ENCODE data around the gene SLC26A11. TPM values are rescaled to one million over a fixed set of nuclear protein-coding genes. Genes with fewer than 3 reads are reported as not detected.
"Not testable (repeated sequence)": the region's sequence is repeated elsewhere in the genome, so short reads cannot be mapped to it uniquely, and the experiment has no call there.

Gene SLC26A11
- total RNA-seq, 4 donors from 2014 or later = 11.3 to 13.8 (median 12.7) TPM

GRCh38 chr17:80274871-80275449 lies 54.7 kb downstream of the SLC26A11 start:
- H3K9me3 ChIP-seq = no peaks in the 10 kb centered on the region
- peaks cover 0 to 54% (median 33%) of the 10 kb centered on the region in 4 donors for H3K36me3 ChIP-seq
- H3K4me3 ChIP-seq = no peak overlapping the region
- peaks cover 23 to 46% (median 33%) of the 10 kb centered on the region in 4 donors for H3K4me1 ChIP-seq
- H3K27ac ChIP-seq (replicated peaks in 1 of 4) = no peak overlapping the region
- intact Hi-C loops (cut with DNase I) = no loop called here
- DNase-seq (ENCODE audit: extremely low spot score) = no peak
- 81% methylated on average over 4 of the region's 4 CpGs for WGBS
- H3K27me3 ChIP-seq = no peaks in the 10 kb centered on the region
- TF ChIP-seq POLR2AphosphoS5 (IDR thresholded peaks at IDR 0.05) (no peak), EP300 (IDR thresholded peaks at IDR 0.05) (no peak), POLR2A (IDR thresholded peaks at IDR 0.05; ENCODE audit: low read depth) (no peak), CTCF (IDR thresholded peaks at IDR 0.05) (no peak)

GRCh38 chr17:80275857-80276256 lies 55.6 kb downstream of the SLC26A11 start:
- intact Hi-C loops (cut with DNase I); H3K27me3 ChIP-seq; H3K4me3 ChIP-seq; H3K9me3 ChIP-seq; DNase-seq (ENCODE audit: extremely low spot score); H3K27ac ChIP-seq (replicated peaks in 1 of 4): not testable (repeated sequence)
- Histone ChIP-seq H3K4me1 (peaks cover 26 to 45% (median 38%) of the 10 kb centered on the region in 4 donors), H3K36me3 (peaks cover 4 to 53% (median 30%) of the 10 kb centered on the region in 4 donors)
- WGBS = 96% methylated on average over 8 of the region's 8 CpGs

GRCh38 chr17:80277751-80278671 lies 57.8 kb downstream of the SLC26A11 start:
- H3K9me3 ChIP-seq = no peaks in the 10 kb centered on the region
- peak overlapping the region in 1 of 4 donors; percentile 3 for H3K4me3 ChIP-seq
- intact Hi-C loops (cut with DNase I) = no loop called here
- peaks cover 26 to 41% (median 37%) of the 10 kb centered on the region in 4 donors for H3K4me1 ChIP-seq
- H3K27ac ChIP-seq (replicated peaks in 1 of 4) = peak overlapping the region in 2 of 4 donors; percentile 48 to 58
- TF ChIP-seq CTCF (IDR thresholded peaks at IDR 0.05) = no peak
- no peak for TF ChIP-seq POLR2AphosphoS5 (IDR thresholded peaks at IDR 0.05)
- TF ChIP-seq POLR2A (IDR thresholded peaks at IDR 0.05; ENCODE audit: low read depth) = no peak
- no peak for TF ChIP-seq EP300 (IDR thresholded peaks at IDR 0.05)
- 85% methylated on average over 15 of the region's 34 CpGs for WGBS
- no peaks in the 10 kb centered on the region for H3K27me3 ChIP-seq
- H3K36me3 ChIP-seq = peaks cover 4 to 68% (median 37%) of the 10 kb centered on the region in 4 donors
- DNase-seq (ENCODE audit: extremely low spot score) = no peak

- TF ChIP-seq POLR2AphosphoS5 (IDR thresholded peaks at IDR 0.05) (peak in 1 of 2 donors; percentile 50), EP300 (IDR thresholded peaks at IDR 0.05) (no peak), CTCF (IDR thresholded peaks at IDR 0.05) (peak in 2 of 3 experiments; percentile 17 to 31), POLR2A (IDR thresholded peaks at IDR 0.05; ENCODE audit: low read depth) (no peak)
- H3K4me3 ChIP-seq = no peak overlapping the region
- DNase-seq (ENCODE audit: extremely low spot score) = no peak
- WGBS = 37% methylated on average over 14 of the region's 14 CpGs
- intact Hi-C loops (cut with DNase I) = loop anchor here (10.0 kb wide), 1 partner anchor 105 kb away; no protein-coding TSS in a partner anchor
- H3K4me1 ChIP-seq = peaks cover 26 to 44% (median 36%) of the 10 kb centered on the region in 4 donors
- H3K27ac ChIP-seq (replicated peaks in 1 of 4) = no peak overlapping the region
- no peaks in the 10 kb centered on the region for H3K27me3 ChIP-seq
- no peaks in the 10 kb centered on the region for H3K9me3 ChIP-seq
- H3K36me3 ChIP-seq = peaks cover 4 to 73% (median 30%) of the 10 kb centered on the region in 4 donors
Observed at GRCh38 chr17:80279895-80280294, 59.7 kb downstream of the SLC26A11 start.

GRCh38 chr17:80281516-80281915 lies 61.3 kb downstream of the SLC26A11 start:
- Histone ChIP-seq H3K36me3 (peaks cover 4 to 84% (median 37%) of the 10 kb centered on the region in 4 donors), H3K4me1 (peaks cover 26 to 39% (median 34%) of the 10 kb centered on the region in 4 donors), H3K4me3 (no peak overlapping the region), H3K9me3 (no peaks in the 10 kb centered on the region), H3K27me3 (no peaks in the 10 kb centered on the region), H3K27ac (replicated peaks in 1 of 4) (no peak overlapping the region)
- TF ChIP-seq CTCF (IDR thresholded peaks at IDR 0.05) = no peak
- TF ChIP-seq POLR2A (IDR thresholded peaks at IDR 0.05; ENCODE audit: low read depth) = no peak
- TF ChIP-seq POLR2AphosphoS5 (IDR thresholded peaks at IDR 0.05) = no peak
- TF ChIP-seq EP300 (IDR thresholded peaks at IDR 0.05) = no peak
- no peak for DNase-seq (ENCODE audit: extremely low spot score)
- WGBS = 93% methylated on average over 10 of the region's 10 CpGs
- intact Hi-C loops (cut with DNase I) = loop anchor here (10.0 kb wide), 1 partner anchor 103 kb away; no protein-coding TSS in a partner anchor

Measured in esophagus muscularis mucosa (tissue), 4 donors.